HAP-1 (cell line): Measurements from ENCODE around the gene PDCD2.
"Not testable (repeated sequence)": the region's sequence is repeated elsewhere in the genome, so short reads cannot be mapped to it uniquely, and the experiment has no call there.

Experiments used
- DNase-seq, 2 experiments: peaks; one replicate each; pipeline ENCODE4 v3.0.0-alpha.2; 2016 to 2020; ENCODE audit warnings: low spot score in 2 of 2
- H3K27me3 ChIP-seq: fragments of 250-450 bp; sonication (Bioruptor Pico); 2 replicates; pipeline ENCODE4 v1.5.1; 2020; ENCODE audit warnings: low read depth, mild to moderate bottlenecking, moderate library complexity
- H3K36me3 ChIP-seq: fragments of 250-450 bp; sonication (Bioruptor Pico); replicated peaks from 2 replicates; pipeline ENCODE4 v1.5.1; 2020; ENCODE audit warnings: mild to moderate bottlenecking
- H3K4me1 ChIP-seq: fragments of 250-450 bp; sonication (Bioruptor Pico); 2 replicates; pipeline ENCODE4 v1.5.1; 2020; ENCODE audit warnings: mild to moderate bottlenecking
- H3K4me3 ChIP-seq: fragments of 250-450 bp; sonication (Bioruptor Pico); 2 replicates; pipeline ENCODE4 v1.5.1; 2020; ENCODE audit warnings: mild to moderate bottlenecking, moderate library complexity
- H3K9me3 ChIP-seq: fragments of 250-450 bp; sonication (Bioruptor Pico); 2 replicates; pipeline ENCODE4 v1.5.1; 2020; ENCODE audit warnings: mild to moderate bottlenecking, moderate library complexity
- in situ Hi-C: fragments of 300-500 bp; cut with MboI; formaldehyde crosslinking; loops from 3 replicates; pipeline ENCODE4 v1.14.3; 2020; ENCODE audit warnings: low sequenced_read_pairs, inconsistent platforms, mixed read lengths

PDCD2 gene

GRCh38 chr6:170532867-170533488 lies 51.5 kb downstream of the PDCD2 start:
- no peaks in the 10 kb centered on the region for H3K4me1 ChIP-seq
- peaks cover 4% of the 10 kb centered on the region; the same call in 1 of the 2 replicates for H3K27me3 ChIP-seq
- in situ Hi-C loops, result loop anchor here (10.0 kb wide), 1 partner anchor 738 kb away; no protein-coding TSS in a partner anchor
- peaks cover 50% of the 10 kb centered on the region for H3K36me3 ChIP-seq
- no peak for DNase-seq
- H3K9me3 ChIP-seq, result no peaks in the 10 kb centered on the region
- no peak overlapping the region for H3K4me3 ChIP-seq

- in situ Hi-C loops, result loop anchor here (10.0 kb wide), 1 partner anchor 735 kb away; no protein-coding TSS in a partner anchor
- Histone ChIP-seq H3K4me3 (no peak overlapping the region), H3K36me3 (peaks cover 20% of the 10 kb centered on the region), H3K27me3 (peaks cover 4% of the 10 kb centered on the region), H3K9me3 (no peaks in the 10 kb centered on the region), H3K4me1 (peaks cover 15% of the 10 kb centered on the region)
- peak; percentile 69 to 81 for DNase-seq
Observed at GRCh38 chr6:170529839-170530469, 54.5 kb downstream of the PDCD2 start.

GRCh38 chr6:170527995-170528394 lies 56.4 kb downstream of the PDCD2 start:
- H3K4me3 ChIP-seq, H3K27me3 ChIP-seq, H3K36me3 ChIP-seq, H3K9me3 ChIP-seq, DNase-seq, in situ Hi-C loops: not testable (repeated sequence)
- peaks cover 17% of the 10 kb centered on the region for H3K4me1 ChIP-seq

GRCh38 chr6:170525795-170526194 lies 58.6 kb downstream of the PDCD2 start:
- H3K9me3 ChIP-seq, result no peaks in the 10 kb centered on the region
- H3K27me3 ChIP-seq, result peaks cover 6% of the 10 kb centered on the region
- peaks cover 17% of the 10 kb centered on the region for H3K4me1 ChIP-seq
- no peaks in the 10 kb centered on the region for H3K36me3 ChIP-seq
- no peak overlapping the region for H3K4me3 ChIP-seq
- in situ Hi-C loops, result no loop called here
- DNase-seq, result peak; percentile 33 to 90
